Progenitor cell of endocrine pancreas (in vitro differentiated cells): Measurements from ENCODE around the gene COPB1. TPM values are rescaled to one million over a fixed set of nuclear protein-coding genes. Genes with fewer than 3 reads are reported as not detected.

ENCODE experiments used
- DNase-seq: peaks from one replicate; pipeline ENCODE4 v3.0.0; 2021; ENCODE audit warnings: low spot score; ENCODE audit not compliant: unreplicated experiment
- H3K27ac Mint-ChIP-seq: 2 replicates; pipeline ENCODE4 v1.8.0; 2021; ENCODE audit warnings: mild to moderate bottlenecking, moderate library complexity, mixed read lengths
- H3K27me3 Mint-ChIP-seq: 2 replicates; pipeline ENCODE4 v1.8.0; 2021; ENCODE audit warnings: mixed read lengths
- H3K36me3 Mint-ChIP-seq: 2 replicates; pipeline ENCODE4 v1.8.0; 2022; ENCODE audit warnings: mixed read lengths; ENCODE audit not compliant: insufficient read depth
- H3K4me1 Mint-ChIP-seq: 2 replicates; pipeline ENCODE4 v1.8.0; 2021; ENCODE audit warnings: low read depth, mixed read lengths
- H3K4me3 Mint-ChIP-seq: 2 replicates; pipeline ENCODE4 v1.8.0; 2021; ENCODE audit warnings: low read depth, mild to moderate bottlenecking, moderate library complexity, mixed read lengths
- H3K9me3 Mint-ChIP-seq: 2 replicates; pipeline ENCODE4 v1.8.0; 2021; ENCODE audit warnings: low read depth, mixed read lengths
- total RNA-seq: library from RNA; stranded (reverse); gene quantifications from 2 replicates; pipeline ENCODE4 v1.2.1, GENCODE V29; 2021
- TF ChIP-seq, protein P1 (sequence below): fragments of 200-600 bp; sonication (generic); IDR thresholded peaks from one replicate; pipeline ENCODE4 v1.5.0; 2021; ENCODE audit warnings: antibody characterized with exemption, mild to moderate bottlenecking; ENCODE audit not compliant: unreplicated experiment

Gene COPB1
- total RNA-seq, 1 donor from 2014 or later, result 99.9 TPM

DNA sequence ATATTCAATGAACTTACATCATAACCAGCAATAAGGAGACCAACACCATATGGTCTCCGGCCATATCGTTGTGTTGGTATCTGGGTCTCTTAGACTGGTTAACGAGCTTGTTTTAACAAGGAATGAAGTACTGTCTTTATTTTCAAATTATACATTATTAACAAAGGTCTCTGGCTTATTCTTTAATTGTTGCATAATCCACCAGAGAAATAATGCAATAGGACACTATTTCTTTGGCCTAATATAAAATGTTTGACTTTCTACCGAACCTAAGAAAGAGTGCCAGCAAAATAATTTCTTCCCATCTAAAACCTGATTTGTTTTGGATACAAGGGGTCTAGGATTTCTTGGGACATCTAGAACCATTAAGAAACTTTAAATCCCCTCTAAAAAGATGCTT, 14.2 kb upstream of the COPB1 start:
- peaks cover 1% of the 10 kb centered on the region for H3K4me1 Mint-ChIP-seq
- no peak overlapping the region for H3K4me3 Mint-ChIP-seq
- TF ChIP-seq, protein P1, sequence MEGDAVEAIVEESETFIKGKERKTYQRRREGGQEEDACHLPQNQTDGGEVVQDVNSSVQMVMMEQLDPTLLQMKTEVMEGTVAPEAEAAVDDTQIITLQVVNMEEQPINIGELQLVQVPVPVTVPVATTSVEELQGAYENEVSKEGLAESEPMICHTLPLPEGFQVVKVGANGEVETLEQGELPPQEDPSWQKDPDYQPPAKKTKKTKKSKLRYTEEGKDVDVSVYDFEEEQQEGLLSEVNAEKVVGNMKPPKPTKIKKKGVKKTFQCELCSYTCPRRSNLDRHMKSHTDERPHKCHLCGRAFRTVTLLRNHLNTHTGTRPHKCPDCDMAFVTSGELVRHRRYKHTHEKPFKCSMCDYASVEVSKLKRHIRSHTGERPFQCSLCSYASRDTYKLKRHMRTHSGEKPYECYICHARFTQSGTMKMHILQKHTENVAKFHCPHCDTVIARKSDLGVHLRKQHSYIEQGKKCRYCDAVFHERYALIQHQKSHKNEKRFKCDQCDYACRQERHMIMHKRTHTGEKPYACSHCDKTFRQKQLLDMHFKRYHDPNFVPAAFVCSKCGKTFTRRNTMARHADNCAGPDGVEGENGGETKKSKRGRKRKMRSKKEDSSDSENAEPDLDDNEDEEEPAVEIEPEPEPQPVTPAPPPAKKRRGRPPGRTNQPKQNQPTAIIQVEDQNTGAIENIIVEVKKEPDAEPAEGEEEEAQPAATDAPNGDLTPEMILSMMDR, result no peak
- peaks cover 33% of the 10 kb centered on the region for H3K36me3 Mint-ChIP-seq
- no peak overlapping the region for H3K27ac Mint-ChIP-seq
- H3K27me3 Mint-ChIP-seq, result no peaks in the 10 kb centered on the region
- DNase-seq, result no peak
- no peaks in the 10 kb centered on the region for H3K9me3 Mint-ChIP-seq

DNA sequence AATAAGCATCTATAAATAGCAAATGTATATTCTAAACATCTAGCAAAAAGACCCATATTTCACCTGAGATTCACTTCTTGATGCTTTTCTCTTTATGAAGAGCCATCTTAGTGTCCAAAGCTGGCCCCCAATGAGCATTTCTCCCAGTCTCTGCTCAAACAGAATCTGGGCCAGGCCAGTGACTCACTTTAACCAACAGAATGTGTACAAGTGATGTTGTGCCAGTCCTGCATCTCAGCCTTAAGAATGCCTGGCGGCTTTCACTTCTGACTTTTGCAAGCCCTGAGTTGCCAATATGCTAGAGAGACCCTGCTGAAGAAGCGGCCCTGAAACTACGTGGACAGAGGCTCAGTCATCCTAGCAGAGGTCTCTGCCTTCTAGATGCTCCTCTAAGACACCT, 6.9 kb upstream of the COPB1 start:
- H3K27me3 Mint-ChIP-seq, result no peaks in the 10 kb centered on the region
- no peak overlapping the region for H3K27ac Mint-ChIP-seq
- no peaks in the 10 kb centered on the region for H3K4me1 Mint-ChIP-seq
- no peaks in the 10 kb centered on the region for H3K9me3 Mint-ChIP-seq
- no peak overlapping the region for H3K4me3 Mint-ChIP-seq
- H3K36me3 Mint-ChIP-seq, result peaks cover 37% of the 10 kb centered on the region
- DNase-seq, result no peak
- TF ChIP-seq, protein P1, result no peak

DNA sequence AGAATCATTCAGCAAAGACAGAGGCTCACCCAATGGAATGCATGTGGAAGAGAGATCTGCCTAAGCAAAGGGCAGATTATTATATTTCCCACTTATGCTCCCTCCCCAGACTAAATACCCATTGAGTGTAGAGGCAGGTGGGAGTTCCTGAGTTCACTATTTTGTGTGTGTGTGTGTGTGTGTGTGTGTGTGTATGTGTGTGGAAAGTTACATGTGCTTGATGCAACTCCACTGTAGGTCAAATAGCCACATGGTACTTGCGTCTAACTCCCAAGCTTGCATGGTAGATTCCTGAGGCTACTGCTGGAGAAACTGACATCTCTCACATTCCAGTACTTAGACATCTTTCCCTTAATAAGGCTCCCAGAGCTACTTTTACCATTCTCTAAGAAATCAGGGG, 3.4 kb upstream of the COPB1 start:
- Mint-ChIP-seq H3K4me3 (no peak overlapping the region), H3K9me3 (no peaks in the 10 kb centered on the region), H3K27ac (no peak overlapping the region), H3K27me3 (no peaks in the 10 kb centered on the region), H3K4me1 (peaks cover 7% of the 10 kb centered on the region), H3K36me3 (peaks cover 22% of the 10 kb centered on the region)
- TF ChIP-seq, protein P1, result no peak
- DNase-seq, result no peak

DNA sequence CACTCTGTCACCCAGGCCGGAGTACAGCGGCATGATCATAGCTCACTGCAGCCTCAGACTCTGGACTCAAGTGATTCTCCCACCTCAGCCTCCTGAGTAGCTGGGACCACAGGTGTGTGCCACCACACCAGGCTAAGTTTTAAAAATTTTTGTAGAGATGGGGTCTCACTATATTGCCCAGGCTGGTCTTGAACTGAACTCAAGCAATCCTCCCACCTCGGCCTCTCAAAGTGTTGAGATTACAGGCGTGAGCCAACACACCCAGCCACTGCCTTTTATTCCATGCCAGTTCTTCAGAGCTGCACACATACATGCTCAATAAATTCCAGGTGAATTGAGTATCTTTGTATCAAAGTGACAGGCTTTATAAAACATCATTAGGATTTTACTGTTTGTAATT, 2.4 kb upstream of the COPB1 start:
- Mint-ChIP-seq H3K4me1 (peaks cover 9% of the 10 kb centered on the region), H3K27me3 (no peaks in the 10 kb centered on the region), H3K27ac (no peak overlapping the region), H3K4me3 (no peak overlapping the region), H3K9me3 (no peaks in the 10 kb centered on the region), H3K36me3 (peaks cover 26% of the 10 kb centered on the region)
- TF ChIP-seq, protein P1, result no peak
- DNase-seq, result no peak

DNA sequence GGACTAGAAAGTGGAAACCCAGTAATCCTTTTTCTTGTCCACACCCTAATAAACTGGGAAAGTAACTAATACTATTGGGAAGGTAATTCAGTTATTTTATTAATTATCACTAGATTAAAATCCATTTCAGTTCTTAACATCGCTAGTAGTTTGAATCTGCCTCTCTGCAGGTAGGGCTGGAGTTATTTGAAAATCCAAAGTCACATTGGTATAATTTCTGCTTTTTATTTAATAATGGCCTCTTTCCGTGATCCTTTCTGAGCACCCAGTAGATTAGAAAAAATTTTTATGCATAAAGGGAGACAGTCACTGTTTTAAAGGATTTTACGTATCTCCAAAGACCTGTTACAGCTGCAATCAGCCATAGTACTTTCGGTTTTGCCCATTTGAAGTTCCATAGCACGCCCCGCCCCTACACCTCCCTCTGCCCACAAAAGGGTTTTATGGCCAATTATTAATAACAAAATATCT, 605 bp upstream of the COPB1 start:
- DNase-seq, result no peak
- peak overlapping the region; percentile 98 for H3K27ac Mint-ChIP-seq
- H3K9me3 Mint-ChIP-seq, result no peaks in the 10 kb centered on the region
- no peaks in the 10 kb centered on the region for H3K27me3 Mint-ChIP-seq
- H3K36me3 Mint-ChIP-seq, result peaks cover 23% of the 10 kb centered on the region
- peak overlapping the region; percentile 96 for H3K4me3 Mint-ChIP-seq
- peaks cover 9% of the 10 kb centered on the region for H3K4me1 Mint-ChIP-seq
- TF ChIP-seq, protein P1, result no peak
